Breast epithelium (tissue), 4 donors: ENCODE measurements around the gene RASGEF1B. TPM values are rescaled to one million over a fixed set of nuclear protein-coding genes. Genes with fewer than 3 reads are reported as not detected.

ENCODE experiments used
- DNase-seq, 2 donors: peaks; one replicate each; pipeline ENCODE4 v3.0.0-alpha.2; 2019; ENCODE audit warnings: low spot score in 2 of 2
- H3K27ac ChIP-seq, 2 donors: fragments of 200-600 bp; sonication (generic) in 1 of 2; one replicate each; pipeline ENCODE4 v1.5.1; 2016 to 2019; ENCODE audit warnings: mild to moderate bottlenecking in 1 of 2
- H3K27me3 ChIP-seq, 2 donors: fragments of 200-600 bp; sonication (generic) in 1 of 2; one replicate each; pipeline versions ENCODE4 v1.5.1 to v1.6.0; 2017 to 2019; ENCODE audit warnings: control low read depth in 1 of 2, mild to moderate bottlenecking in 1 of 2
- H3K36me3 ChIP-seq: fragments of 200-600 bp; one replicate; pipeline ENCODE4 v1.5.1; 2019
- H3K4me1 ChIP-seq, 2 donors: fragments of 200-600 bp; sonication (generic); one replicate each; pipeline ENCODE4 v1.5.1; 2016 to 2019; ENCODE audit warnings: control low read depth in 1 of 2
- H3K4me3 ChIP-seq, 3 donors: fragments of 200-600 bp; sonication (generic); 1 replicate in 2 of 3; 2 replicates in 1 of 3; pipeline ENCODE4 v1.5.1; 2016 to 2019; ENCODE audit warnings: mild to moderate bottlenecking in 3 of 3, moderate library complexity in 2 of 3
- H3K9me3 ChIP-seq, 2 donors: fragments of 200-600 bp; sonication (generic) in 1 of 2; one replicate each; pipeline ENCODE4 v1.5.1; 2016 to 2019; ENCODE audit warnings: control low read depth in 1 of 2
- CTCF ChIP-seq, 3 donors: fragments of 450-650 bp; IDR thresholded peaks; one replicate each; pipeline ENCODE4 v1.5.1; 2016 to 2017; ENCODE audit warnings: antibody characterized with exemption in 3 of 3, mild to moderate bottlenecking in 3 of 3, moderate library complexity in 3 of 3
- POLR2A ChIP-seq: fragments of 450-650 bp; IDR thresholded peaks from one replicate; pipeline ENCODE4 v1.6.1; 2016; ENCODE audit warnings: antibody characterized with exemption, mild to moderate bottlenecking, moderate library complexity
- POLR2AphosphoS5 ChIP-seq, 3 donors: sonication (generic); formaldehyde crosslinking; IDR thresholded peaks; one replicate each; pipeline ENCODE4 v1.6.1; 2017; ENCODE audit warnings: antibody characterized with exemption in 3 of 3
- intact Hi-C: fragments of 100-400 bp; cut with DNase I; formaldehyde crosslinking; loops from one replicate; pipeline ENCODE4 v1.15.1; 2023; ENCODE audit warnings: low total_unique reads
- total RNA-seq, 3 donors: library from RNA; depleted of rRNA; stranded (reverse); fragments of >200 nt; gene quantifications; one replicate each; pipeline ENCODE4 v1.1.0, GENCODE V29; 2016

Gene RASGEF1B
- total RNA-seq, 3 donors from 2014 or later, result 16.4 to 45.8 (median 25.0) TPM

- no peaks in the 10 kb centered on the region for H3K4me1 ChIP-seq
- TF ChIP-seq POLR2A, result no peak
- no peak for TF ChIP-seq CTCF (IDR thresholded peaks at IDR 0.05)
- TF ChIP-seq POLR2AphosphoS5 (IDR thresholded peaks at IDR 0.05), result no peak
- H3K36me3 ChIP-seq, result no peaks in the 10 kb centered on the region
- H3K4me3 ChIP-seq, result no peak overlapping the region
- H3K9me3 ChIP-seq, result no peaks in the 10 kb centered on the region
- H3K27ac ChIP-seq, result peak overlapping the region in 1 of 2 donors; percentile 2
- intact Hi-C loops, result no loop called here
- DNase-seq, result no peak
- H3K27me3 ChIP-seq, result no peaks in the 10 kb centered on the region
Observed at GRCh38 chr4:81424816-81425755, 46.6 kb downstream of the RASGEF1B start.

GRCh38 chr4:81424336-81424735, 47.4 kb downstream of the RASGEF1B start:
- intact Hi-C loops, result no loop called here
- peak overlapping the region; percentile 2 to 43 for H3K27ac ChIP-seq
- no peak for DNase-seq

GRCh38 chr4:81422595-81422994, 49.1 kb downstream of the RASGEF1B start:
- no peaks in the 10 kb centered on the region for H3K4me1 ChIP-seq
- H3K9me3 ChIP-seq, result no peaks in the 10 kb centered on the region
- peak overlapping the region in 1 of 2 donors; percentile 62 for H3K27ac ChIP-seq
- no peaks in the 10 kb centered on the region for H3K36me3 ChIP-seq
- intact Hi-C loops, result no loop called here
- no peaks in the 10 kb centered on the region for H3K27me3 ChIP-seq
- DNase-seq, result no peak
- no peak overlapping the region for H3K4me3 ChIP-seq
- no peak for TF ChIP-seq CTCF (IDR thresholded peaks at IDR 0.05)
- no peak for TF ChIP-seq POLR2AphosphoS5 (IDR thresholded peaks at IDR 0.05)
- no peak for TF ChIP-seq POLR2A

More at GRCh38 chr4:81424336-81424735, 47.4 kb downstream of the RASGEF1B start:
- H3K4me1 ChIP-seq, result no peaks in the 10 kb centered on the region
- H3K9me3 ChIP-seq, result no peaks in the 10 kb centered on the region
- no peaks in the 10 kb centered on the region for H3K27me3 ChIP-seq
- no peaks in the 10 kb centered on the region for H3K36me3 ChIP-seq
- TF ChIP-seq CTCF (IDR thresholded peaks at IDR 0.05), result no peak
- TF ChIP-seq POLR2A, result no peak
- TF ChIP-seq POLR2AphosphoS5 (IDR thresholded peaks at IDR 0.05), result no peak
- no peak overlapping the region for H3K4me3 ChIP-seq

- TF ChIP-seq POLR2AphosphoS5 (IDR thresholded peaks at IDR 0.05) (no peak), POLR2A (no peak)
- intact Hi-C loops, result no loop called here
- DNase-seq, result no peak
Observed at GRCh38 chr4:81421346-81422218, 50.1 kb downstream of the RASGEF1B start.

GRCh38 chr4:81418572-81418971, 53.1 kb downstream of the RASGEF1B start:
- Histone ChIP-seq H3K27ac (no peak overlapping the region), H3K4me1 (no peaks in the 10 kb centered on the region), H3K4me3 (no peak overlapping the region), H3K9me3 (no peaks in the 10 kb centered on the region), H3K27me3 (no peaks in the 10 kb centered on the region), H3K36me3 (no peaks in the 10 kb centered on the region)
- intact Hi-C loops, result no loop called here
- DNase-seq, result no peak
- no peak for TF ChIP-seq POLR2A
- no peak for TF ChIP-seq POLR2AphosphoS5 (IDR thresholded peaks at IDR 0.05)
- TF ChIP-seq CTCF (IDR thresholded peaks at IDR 0.05), result no peak

More at GRCh38 chr4:81421346-81422218, 50.1 kb downstream of the RASGEF1B start:
- Histone ChIP-seq H3K36me3 (no peaks in the 10 kb centered on the region), H3K27me3 (no peaks in the 10 kb centered on the region), H3K9me3 (no peaks in the 10 kb centered on the region), H3K4me3 (no peak overlapping the region), H3K4me1 (no peaks in the 10 kb centered on the region), H3K27ac (peak overlapping the region; percentile 59 to 62)
